ENCODE measurements around the gene FAM78A.
"Not testable (repeated sequence)": the region's sequence is repeated elsewhere in the genome, so short reads cannot be mapped to it uniquely, and the experiment has no call there.

FAM78A gene

GRCh38 chr9:131236761-131237160, 39.5 kb downstream of the FAM78A start:
- no peak for DNase-seq (ENCODE audit: low spot score)

GRCh38 chr9:131236161-131236560, 40.1 kb downstream of the FAM78A start:
- no peak for DNase-seq (ENCODE audit: low spot score)

GRCh38 chr9:131235480-131235851, 40.8 kb downstream of the FAM78A start:
- DNase-seq (ENCODE audit: low spot score): no peak

- no peak for DNase-seq (ENCODE audit: low spot score)
Measured at GRCh38 chr9:131234799-131235479, 41.4 kb downstream of the FAM78A start.

- no peak for DNase-seq (ENCODE audit: low spot score)
Measured at GRCh38 chr9:131233995-131234394, 42.3 kb downstream of the FAM78A start.

GRCh38 chr9:131233556-131233955, 42.8 kb downstream of the FAM78A start:
- no peak for DNase-seq (ENCODE audit: low spot score)

- DNase-seq (ENCODE audit: low spot score): no peak
Measured at GRCh38 chr9:131228988-131229387, 47.3 kb downstream of the FAM78A start.

GRCh38 chr9:131227959-131228460, 48.3 kb downstream of the FAM78A start:
- no peak for DNase-seq (ENCODE audit: low spot score)

- no peak for DNase-seq (ENCODE audit: low spot score)
Measured at GRCh38 chr9:131227112-131227958, 49.0 kb downstream of the FAM78A start.

GRCh38 chr9:131226226-131226625, 50.1 kb downstream of the FAM78A start:
- DNase-seq (ENCODE audit: low spot score): no peak

GRCh38 chr9:131222460-131222859, 53.9 kb downstream of the FAM78A start:
- no peak for DNase-seq (ENCODE audit: low spot score)

GRCh38 chr9:131220485-131220884, 55.8 kb downstream of the FAM78A start:
- no peak for DNase-seq (ENCODE audit: low spot score)

GRCh38 chr9:131218370-131218769, 57.9 kb downstream of the FAM78A start:
- no peak for DNase-seq (ENCODE audit: low spot score)

GRCh38 chr9:131217331-131218031, 58.8 kb downstream of the FAM78A start:
- DNase-seq (ENCODE audit: low spot score): no peak

GRCh38 chr9:131216806-131217205, 59.5 kb downstream of the FAM78A start:
- DNase-seq (ENCODE audit: low spot score): no peak

GRCh38 chr9:131214876-131215275, 61.4 kb downstream of the FAM78A start:
- DNase-seq (ENCODE audit: low spot score): no peak

GRCh38 chr9:131214286-131214856, 61.9 kb downstream of the FAM78A start:
- peak; percentile 72 for DNase-seq (ENCODE audit: low spot score)

- not testable (repeated sequence) for DNase-seq (ENCODE audit: low spot score)
Measured at GRCh38 chr9:131211920-131212319, 64.4 kb downstream of the FAM78A start.
